GM21529 (cell line): ENCODE results near the gene CCT7.

Experiments
- ATAC-seq: cut with Tn5 transposase; IDR thresholded peaks from one replicate; pipeline ENCODE4 v1.9.1; 2021; ENCODE audit not compliant: unreplicated experiment

CCT7 gene

GRCh38 chr2:73291461-73292315 lies 57.6 kb downstream of the CCT7 start:
- ATAC-seq: peak; percentile 6

DNA sequence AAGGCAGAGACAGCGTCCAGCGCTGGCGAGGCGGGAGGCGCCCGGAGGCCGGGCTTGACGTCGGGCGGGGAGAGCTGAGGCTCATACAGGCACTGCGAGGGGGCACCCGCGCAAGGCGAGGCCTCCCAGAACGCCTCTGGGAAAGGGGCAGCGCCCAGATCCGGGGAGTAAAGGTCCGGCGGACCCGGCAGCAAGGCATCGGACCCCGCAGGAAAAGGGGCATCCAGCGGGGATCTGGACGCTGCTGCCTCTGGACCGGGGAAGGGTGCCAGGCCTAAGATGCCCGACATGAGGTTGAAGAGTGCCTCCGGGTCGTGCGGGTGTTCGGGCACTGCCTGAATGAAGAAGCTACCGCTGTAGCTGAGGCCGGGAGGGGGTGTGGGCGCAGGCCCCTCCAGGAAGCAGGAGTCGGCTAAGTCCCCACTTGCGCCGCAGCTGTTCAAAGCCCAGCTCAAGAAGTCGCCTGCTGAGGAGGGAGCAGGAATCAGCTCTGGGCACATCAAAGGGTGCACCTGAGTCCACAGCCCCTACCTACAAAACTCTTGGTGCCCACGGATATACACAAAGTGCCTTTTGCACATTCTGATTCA lies 58.3 kb downstream of the CCT7 start:
- no peak for ATAC-seq

DNA sequence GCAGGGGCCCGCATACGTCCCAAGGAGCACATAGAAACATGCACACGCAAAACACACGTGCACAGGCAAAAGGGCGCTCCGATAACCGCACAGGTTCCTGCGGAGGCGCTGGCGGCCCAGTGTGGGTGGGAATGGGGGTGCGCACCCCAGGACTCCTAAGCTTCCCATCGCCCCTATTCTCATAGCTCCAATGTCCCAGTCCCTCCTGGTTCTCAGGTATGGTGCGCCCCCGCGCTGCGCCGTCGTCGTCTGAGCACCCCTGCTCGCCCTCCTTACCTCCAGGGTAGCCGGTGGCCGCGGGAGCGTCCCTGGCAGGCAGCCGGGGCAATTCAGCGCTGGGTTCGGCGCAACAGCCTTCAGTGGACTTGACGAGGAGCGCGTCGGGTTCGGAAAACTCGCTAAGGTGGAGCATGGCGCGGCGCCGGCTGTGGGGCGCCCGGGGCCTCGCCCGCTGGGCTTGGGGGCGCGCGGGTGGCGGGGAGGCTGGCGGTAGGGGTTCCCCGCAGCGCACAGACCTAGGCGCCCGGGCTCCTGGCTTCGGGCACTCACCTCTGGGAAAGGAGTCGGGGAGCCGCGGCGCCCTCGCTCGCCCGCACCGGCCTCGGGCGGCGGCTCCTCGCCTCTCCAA lies 58.9 kb downstream of the CCT7 start:
- ATAC-seq: no peak

DNA sequence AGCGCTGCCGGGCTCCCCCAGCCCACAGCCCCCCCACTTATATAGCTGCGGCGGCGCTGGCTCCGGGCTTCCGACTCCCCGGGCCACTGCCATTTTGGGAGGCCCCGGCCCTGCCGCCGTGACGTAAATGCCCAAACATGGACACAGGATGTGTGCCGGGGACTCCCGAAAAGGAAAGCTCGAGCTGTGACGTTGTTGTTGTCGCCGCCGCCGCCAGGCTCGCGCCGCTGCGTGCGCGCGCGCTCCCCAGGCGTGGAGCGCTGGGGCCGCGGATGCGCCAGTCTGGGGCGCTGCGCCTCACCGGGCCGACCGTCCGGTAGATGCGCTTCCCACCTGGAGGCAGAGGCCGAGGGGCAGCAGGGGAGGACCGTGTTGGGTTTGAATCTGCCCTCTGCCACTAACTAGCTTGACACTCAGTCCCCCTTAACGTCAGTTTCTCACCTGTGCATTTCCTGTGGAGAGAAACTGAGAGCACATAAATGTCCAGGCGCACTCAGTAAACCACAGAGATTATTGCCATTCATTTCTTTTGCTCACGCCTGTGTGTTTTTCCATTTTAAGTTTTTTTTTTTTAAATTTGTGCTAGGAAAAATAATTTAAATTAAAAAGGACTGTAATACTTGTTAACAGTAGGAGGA lies 59.5 kb downstream of the CCT7 start, which contains the start of gene EGR4:
Gene EGR4, minus strand, starts transcription at position 15 of the 638 bp plus-strand sequence. CDS start 231 bp downstream, outside the sequence.
- peak; percentile 89 for ATAC-seq

- no peak for ATAC-seq
Measured at GRCh38 chr2:73294239-73294638, 60.1 kb downstream of the CCT7 start.

- ATAC-seq: no peak
Measured at GRCh38 chr2:73295751-73296400, 61.8 kb downstream of the CCT7 start.

DNA sequence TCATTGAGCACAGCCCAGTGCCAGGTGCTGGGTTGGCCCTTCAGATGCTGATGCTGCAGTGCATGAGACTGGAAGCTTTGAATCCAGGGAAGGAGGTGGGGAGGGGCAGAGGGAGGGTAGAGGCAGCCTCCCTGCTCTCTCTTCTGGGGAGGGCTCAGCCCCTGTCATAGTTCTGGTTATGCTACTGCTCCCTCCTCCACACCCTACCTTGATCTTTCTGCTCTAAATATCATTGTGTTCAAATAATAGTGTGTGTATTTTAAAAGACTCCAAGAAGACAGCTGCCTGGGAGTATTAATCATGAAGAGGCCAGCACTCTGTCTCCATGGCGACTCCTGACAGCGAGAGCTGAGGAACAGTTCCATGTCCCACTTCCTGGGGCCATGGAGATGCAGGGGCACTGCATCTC lies 63.0 kb downstream of the CCT7 start:
- ATAC-seq: no peak

DNA sequence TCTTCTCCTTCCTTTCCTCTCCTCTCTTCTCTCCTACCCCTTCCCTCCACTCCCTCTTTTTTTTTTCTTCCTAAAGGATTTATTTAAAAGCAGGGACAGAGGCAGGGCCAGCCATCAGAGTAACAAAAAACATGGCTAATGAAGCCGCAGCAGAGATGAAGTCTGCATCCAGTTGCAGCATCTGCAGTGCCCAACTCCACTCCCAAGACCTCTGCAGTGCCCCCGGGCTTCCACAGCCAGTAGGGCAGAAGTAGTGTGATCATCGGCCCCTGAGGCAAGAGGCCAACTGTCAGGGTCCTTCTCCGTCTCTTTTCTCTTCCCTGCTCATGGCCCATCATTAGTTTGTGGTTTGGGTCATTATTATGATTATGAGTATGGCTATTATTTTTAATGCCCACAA lies 63.5 kb downstream of the CCT7 start:
- ATAC-seq: no peak

GRCh38 chr2:73300926-73301325 lies 66.8 kb downstream of the CCT7 start:
- ATAC-seq: no peak

DNA sequence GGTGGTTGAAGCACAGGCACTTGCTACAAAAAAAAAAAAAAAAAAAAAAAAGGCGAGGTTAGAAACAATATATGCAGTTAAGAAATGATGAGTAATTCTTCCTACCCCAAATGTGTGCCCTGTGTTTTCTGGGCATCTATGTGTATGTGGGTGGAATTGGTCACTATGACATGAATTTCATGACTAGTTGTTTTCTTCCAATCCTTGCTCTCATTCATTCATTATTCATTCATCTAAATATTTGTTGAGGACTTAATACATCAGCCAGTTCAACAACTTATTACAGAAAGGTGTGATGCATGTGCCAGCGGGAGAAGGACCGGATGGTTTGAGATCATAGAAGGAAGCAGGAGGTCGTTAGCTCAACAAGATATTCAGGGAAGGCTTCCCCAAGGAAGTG lies 67.5 kb downstream of the CCT7 start:
- ATAC-seq: no peak
